OCI-LY7 (cell line): Measurements from ENCODE around the gene PLA2G4B. TPM values are rescaled to one million over a fixed set of nuclear protein-coding genes. Genes with fewer than 3 reads are reported as not detected.

ENCODE experiments used
- BruUV-seq: library from RNA; stranded (reverse); fragments of 400-500 nt; replicated peaks from 2 replicates; lab custom pipeline; 2021; lab: Mats Ljungman, UMichigan
- CTCF ChIA-PET: fragments of 300-600 bp; sonication (Branson Sonifier 250); formaldehyde crosslinking; loops from one replicate; lab custom pipeline; 2022; ENCODE audit warnings: antibody characterized with exemption; ENCODE audit not compliant: unreplicated experiment; lab: Charles Lee
- POLR2A ChIA-PET: fragments of 300-600 bp; sonication (Branson Sonifier 250); formaldehyde crosslinking; loops from one replicate; lab custom pipeline; 2022; ENCODE audit warnings: antibody characterized with exemption; lab: Charles Lee
- DNase-seq: peaks from one replicate; pipeline ENCODE4 v3.0.0-alpha.2; 2015; ENCODE audit warnings: low spot score
- H2AFZ ChIP-seq: fragments of 200-600 bp; sonication (generic), shearing (Covaris generic); 2 replicates; pipeline ENCODE4 v1.6.1; 2014; ENCODE audit warnings: mild to moderate bottlenecking, antibody characterized with exemption, low read length, moderate library complexity
- H3K27ac ChIP-seq: fragments of 200-600 bp; sonication (generic); 2 replicates; pipeline ENCODE4 v1.5.1; 2014; ENCODE audit warnings: mixed run types, low read depth, mild to moderate bottlenecking, moderate library complexity, low read length, inconsistent platforms; ENCODE audit not compliant: poor library complexity, severe bottlenecking
- H3K36me3 ChIP-seq: fragments of 200-600 bp; sonication (generic); 2 replicates; pipeline ENCODE4 v1.6.1; 2014; ENCODE audit warnings: mild to moderate bottlenecking, antibody characterized with exemption, low read length, moderate library complexity, mixed read lengths; ENCODE audit not compliant: insufficient read depth
- H3K4me1 ChIP-seq: fragments of 200-600 bp; sonication (generic); 2 replicates; pipeline ENCODE4 v1.5.1; 2014; ENCODE audit warnings: mild to moderate bottlenecking, low read length; ENCODE audit not compliant: insufficient read depth, poor library complexity, severe bottlenecking
- H3K4me2 ChIP-seq: fragments of 200-600 bp; sonication (generic); 2 replicates; pipeline ENCODE4 v1.6.1; 2014; ENCODE audit warnings: mild to moderate bottlenecking, low read length
- H3K4me3 ChIP-seq: fragments of 200-600 bp; sonication (generic); 2 replicates; pipeline ENCODE4 v1.5.1; 2014; ENCODE audit warnings: mild to moderate bottlenecking, low read depth, low read length; ENCODE audit not compliant: poor library complexity, severe bottlenecking
- H3K79me2 ChIP-seq: fragments of 200-600 bp; sonication (generic); 2 replicates; pipeline ENCODE4 v1.6.1; 2016; ENCODE audit warnings: low read depth, mild to moderate bottlenecking, low read length, moderate library complexity, mixed read lengths; ENCODE audit not compliant: insufficient read depth
- H3K9me2 ChIP-seq: fragments of 200-600 bp; sonication (generic); 2 replicates; pipeline ENCODE4 v1.6.1; 2016; ENCODE audit warnings: mild to moderate bottlenecking, low read length, mixed read lengths; ENCODE audit not compliant: insufficient read depth
- H3K9me3 ChIP-seq: fragments of 200-600 bp; sonication (generic); 2 replicates; pipeline ENCODE4 v1.6.1; 2014; ENCODE audit warnings: mild to moderate bottlenecking, mixed run types, low read length, mixed read lengths
- H4K20me1 ChIP-seq: fragments of 200-600 bp; sonication (generic); 2 replicates; pipeline ENCODE4 v1.6.1; 2014; ENCODE audit warnings: mild to moderate bottlenecking, antibody characterized with exemption, low read length, moderate library complexity, mixed read lengths; ENCODE audit not compliant: insufficient read depth
- CTCF ChIP-seq: fragments of 200-600 bp; sonication (generic); conservative IDR thresholded peaks from 2 replicates; pipeline ENCODE4 v1.5.1; 2014; ENCODE audit warnings: mild to moderate bottlenecking, antibody characterized with exemption, low read length, moderate library complexity, mixed read lengths
- EZH2phosphoT487 ChIP-seq: fragments of 200-600 bp; sonication (generic); IDR thresholded peaks from 2 replicates; pipeline ENCODE4 v1.6.1; 2018; ENCODE audit warnings: low read depth, borderline replicate concordance, mild to moderate bottlenecking, mixed run types, antibody characterized with exemption, low read length, moderate library complexity, mixed read lengths
- intact Hi-C: fragments of 100-400 bp; cut with micrococcal nuclease; formaldehyde crosslinking; loops from one replicate; pipeline ENCODE4 v1.10.0; 2022; ENCODE audit not compliant: unreplicated experiment
- total RNA-seq, 2 experiments: library from RNA; depleted of rRNA in 1 of 2; stranded (reverse); fragments of >200 nt in 1 of 2; shearing (Covaris generic) in 1 of 2; gene quantifications; 2 replicates each; pipeline ENCODE4 v1.2.3, GENCODE V29; 2014 to 2022

Gene PLA2G4B
- total RNA-seq, 2 experiments from 2014 or later: 9.5 to 11.1 TPM

GRCh38 chr15:41880156-41880877 lies 41.7 kb downstream of the PLA2G4B start:
- no peaks in the 10 kb centered on the region for H3K9me3 ChIP-seq
- H3K4me3 ChIP-seq: no peak overlapping the region
- POLR2A ChIA-PET: no interaction called here
- H4K20me1 ChIP-seq: no peaks in the 10 kb centered on the region
- intact Hi-C loops: no loop called here
- BruUV-seq: no TSS peak
- H3K79me2 ChIP-seq: no peaks in the 10 kb centered on the region
- no peak for DNase-seq
- no peaks in the 10 kb centered on the region for H3K9me2 ChIP-seq
- no peak overlapping the region for H3K27ac ChIP-seq
- no peaks in the 10 kb centered on the region for H3K4me1 ChIP-seq
- CTCF ChIA-PET: no interaction called here
- TF ChIP-seq CTCF: no peak
- no peak for TF ChIP-seq EZH2phosphoT487
- H3K4me2 ChIP-seq: no peak overlapping the region
- no peak overlapping the region for H2AFZ ChIP-seq
- H3K36me3 ChIP-seq: no peaks in the 10 kb centered on the region

DNA sequence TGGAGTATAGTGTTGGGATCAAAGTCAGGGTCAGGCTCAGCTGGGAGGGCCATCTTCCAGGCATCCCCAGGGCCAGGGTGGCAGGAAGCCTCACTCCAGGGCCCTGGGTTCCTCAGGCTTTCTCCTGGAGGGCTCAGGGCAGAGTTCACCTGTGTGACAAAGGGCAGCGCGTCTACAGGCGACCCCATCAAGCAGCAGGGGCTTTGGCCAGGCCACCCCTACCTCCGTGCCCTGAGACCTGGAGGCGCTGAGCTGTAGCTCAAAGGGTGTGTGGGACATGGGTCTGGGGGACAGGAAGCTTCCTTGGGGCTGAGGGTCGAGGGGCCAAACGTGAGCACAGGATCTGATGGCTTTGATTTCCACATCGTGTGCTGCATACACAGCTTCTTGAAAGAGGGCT lies 42.4 kb downstream of the PLA2G4B start:
- no peak overlapping the region for H2AFZ ChIP-seq
- H3K9me2 ChIP-seq: no peaks in the 10 kb centered on the region
- H3K9me3 ChIP-seq: no peaks in the 10 kb centered on the region
- no peaks in the 10 kb centered on the region for H3K4me1 ChIP-seq
- H3K79me2 ChIP-seq: no peaks in the 10 kb centered on the region
- H3K4me3 ChIP-seq: no peak overlapping the region
- H3K36me3 ChIP-seq: no peaks in the 10 kb centered on the region
- no peak for TF ChIP-seq CTCF
- TF ChIP-seq EZH2phosphoT487: no peak
- no peak for DNase-seq
- intact Hi-C loops: no loop called here
- ChIA-PET CTCF (interaction anchor here (0.6 kb wide), 1 partner anchor 115 kb away, joined by 3 read pairs; no protein-coding TSS in a partner anchor), POLR2A (no interaction called here)
- H3K4me2 ChIP-seq: no peak overlapping the region
- H3K27ac ChIP-seq: no peak overlapping the region
- no TSS peak for BruUV-seq
- H4K20me1 ChIP-seq: no peaks in the 10 kb centered on the region

GRCh38 chr15:41881550-41881919 lies 42.9 kb downstream of the PLA2G4B start:
- Histone ChIP-seq H3K27ac (no peak overlapping the region), H3K36me3 (no peaks in the 10 kb centered on the region), H3K79me2 (no peaks in the 10 kb centered on the region), H2AFZ (no peak overlapping the region), H3K4me2 (no peak overlapping the region), H3K4me3 (no peak overlapping the region), H3K9me3 (no peaks in the 10 kb centered on the region), H3K9me2 (no peaks in the 10 kb centered on the region), H4K20me1 (no peaks in the 10 kb centered on the region), H3K4me1 (no peaks in the 10 kb centered on the region)
- no peak for TF ChIP-seq EZH2phosphoT487
- TF ChIP-seq CTCF: no peak
- ChIA-PET POLR2A (no interaction called here), CTCF (interaction anchor here (0.6 kb wide), 1 partner anchor 115 kb away, joined by 3 read pairs; no protein-coding TSS in a partner anchor)
- intact Hi-C loops: no loop called here
- no peak for DNase-seq
- no TSS peak for BruUV-seq
